Measurements from ENCODE around the gene AMBP.

The AMBP gene

GRCh38 chr9:114119242-114120191, 41.4 kb upstream of the AMBP start:
- Histone ChIP-seq H3K9ac (ENCODE audit: low read depth, low read length) (no peak overlapping the region), H3K36me3 (ENCODE audit: insufficient read depth, low read length) (no peaks in the 10 kb centered on the region), H3K27me3 (ENCODE audit: insufficient read depth, low read length, poor library complexity) (peaks cover 4% of the 10 kb centered on the region), H3K79me2 (ENCODE audit: insufficient read depth, low read length) (no peaks in the 10 kb centered on the region), H3K27ac (ENCODE audit: low read length) (no peak overlapping the region), H4K20me1 (ENCODE audit: insufficient read depth, low read length) (no peaks in the 10 kb centered on the region), H3K9me3 (ENCODE audit: insufficient read depth, low read length, severe bottlenecking) (no peaks in the 10 kb centered on the region), H3K4me2 (ENCODE audit: insufficient read depth, low read length) (no peak overlapping the region), H2AFZ (ENCODE audit: low read depth, low read length) (no peak overlapping the region), H3K4me1 (ENCODE audit: insufficient read depth, low read length) (no peaks in the 10 kb centered on the region), H3K4me3 (ENCODE audit: low read depth in 1 of 2, low read length in 2 of 2) (no peak overlapping the region)
- DNase-seq (no peak), ATAC-seq (ENCODE audit: insufficient read depth, low read depth) (no peak)
- TF ChIP-seq EZH2 (IDR thresholded peaks at IDR 0.05; ENCODE audit: borderline replicate concordance, low read depth, low read length, severe bottlenecking) = no peak
- TF ChIP-seq CTCF (IDR thresholded peaks at IDR 0.05; ENCODE audit: borderline replicate concordance, extremely low read depth, low read length, poor library complexity, severe bottlenecking) = no peak

- Histone ChIP-seq H2AFZ (ENCODE audit: low read depth, low read length) (no peak overlapping the region), H3K27me3 (ENCODE audit: insufficient read depth, low read length, poor library complexity) (peaks cover 6% of the 10 kb centered on the region), H3K9ac (ENCODE audit: low read depth, low read length) (no peak overlapping the region), H3K27ac (ENCODE audit: low read length) (no peak overlapping the region), H3K4me1 (ENCODE audit: insufficient read depth, low read length) (no peaks in the 10 kb centered on the region), H3K9me3 (ENCODE audit: insufficient read depth, low read length, severe bottlenecking) (no peaks in the 10 kb centered on the region), H4K20me1 (ENCODE audit: insufficient read depth, low read length) (no peaks in the 10 kb centered on the region), H3K36me3 (ENCODE audit: insufficient read depth, low read length) (no peaks in the 10 kb centered on the region), H3K79me2 (ENCODE audit: insufficient read depth, low read length) (no peaks in the 10 kb centered on the region), H3K4me2 (ENCODE audit: insufficient read depth, low read length) (no peak overlapping the region), H3K4me3 (ENCODE audit: low read depth in 1 of 2, low read length in 2 of 2) (no peak overlapping the region)
- no peak for ATAC-seq (ENCODE audit: insufficient read depth, low read depth)
- DNase-seq = no peak
- TF ChIP-seq EZH2 (IDR thresholded peaks at IDR 0.05; ENCODE audit: borderline replicate concordance, low read depth, low read length, severe bottlenecking) (no peak), CTCF (IDR thresholded peaks at IDR 0.05; ENCODE audit: borderline replicate concordance, extremely low read depth, low read length, poor library complexity, severe bottlenecking) (no peak)
These were observed 40.1 kb upstream of the AMBP start for GRCh38 chr9:114117996-114118830.

- no peaks in the 10 kb centered on the region for H3K36me3 ChIP-seq (ENCODE audit: insufficient read depth, low read length)
- DNase-seq (no peak), ATAC-seq (ENCODE audit: insufficient read depth, low read depth) (no peak)
- no peaks in the 10 kb centered on the region for H3K4me1 ChIP-seq (ENCODE audit: insufficient read depth, low read length)
- H4K20me1 ChIP-seq (ENCODE audit: insufficient read depth, low read length) = no peaks in the 10 kb centered on the region
- no peak overlapping the region for H3K27ac ChIP-seq (ENCODE audit: low read length)
- no peak overlapping the region for H3K4me3 ChIP-seq (ENCODE audit: low read depth in 1 of 2, low read length in 2 of 2)
- no peak overlapping the region for H3K4me2 ChIP-seq (ENCODE audit: insufficient read depth, low read length)
- TF ChIP-seq EZH2 (IDR thresholded peaks at IDR 0.05; ENCODE audit: borderline replicate concordance, low read depth, low read length, severe bottlenecking) = no peak
- TF ChIP-seq CTCF (IDR thresholded peaks at IDR 0.05; ENCODE audit: borderline replicate concordance, extremely low read depth, low read length, poor library complexity, severe bottlenecking) = no peak
- no peaks in the 10 kb centered on the region for H3K9me3 ChIP-seq (ENCODE audit: insufficient read depth, low read length, severe bottlenecking)
- H2AFZ ChIP-seq (ENCODE audit: low read depth, low read length) = no peak overlapping the region
- no peak overlapping the region for H3K9ac ChIP-seq (ENCODE audit: low read depth, low read length)
- H3K79me2 ChIP-seq (ENCODE audit: insufficient read depth, low read length) = no peaks in the 10 kb centered on the region
- H3K27me3 ChIP-seq (ENCODE audit: insufficient read depth, low read length, poor library complexity) = peaks cover 6% of the 10 kb centered on the region
These were observed 39.5 kb upstream of the AMBP start for GRCh38 chr9:114117614-114117995.

Measured in DND-41 (cell line).